ENCODE results near the gene SPSB1.

The SPSB1 gene

DNA sequence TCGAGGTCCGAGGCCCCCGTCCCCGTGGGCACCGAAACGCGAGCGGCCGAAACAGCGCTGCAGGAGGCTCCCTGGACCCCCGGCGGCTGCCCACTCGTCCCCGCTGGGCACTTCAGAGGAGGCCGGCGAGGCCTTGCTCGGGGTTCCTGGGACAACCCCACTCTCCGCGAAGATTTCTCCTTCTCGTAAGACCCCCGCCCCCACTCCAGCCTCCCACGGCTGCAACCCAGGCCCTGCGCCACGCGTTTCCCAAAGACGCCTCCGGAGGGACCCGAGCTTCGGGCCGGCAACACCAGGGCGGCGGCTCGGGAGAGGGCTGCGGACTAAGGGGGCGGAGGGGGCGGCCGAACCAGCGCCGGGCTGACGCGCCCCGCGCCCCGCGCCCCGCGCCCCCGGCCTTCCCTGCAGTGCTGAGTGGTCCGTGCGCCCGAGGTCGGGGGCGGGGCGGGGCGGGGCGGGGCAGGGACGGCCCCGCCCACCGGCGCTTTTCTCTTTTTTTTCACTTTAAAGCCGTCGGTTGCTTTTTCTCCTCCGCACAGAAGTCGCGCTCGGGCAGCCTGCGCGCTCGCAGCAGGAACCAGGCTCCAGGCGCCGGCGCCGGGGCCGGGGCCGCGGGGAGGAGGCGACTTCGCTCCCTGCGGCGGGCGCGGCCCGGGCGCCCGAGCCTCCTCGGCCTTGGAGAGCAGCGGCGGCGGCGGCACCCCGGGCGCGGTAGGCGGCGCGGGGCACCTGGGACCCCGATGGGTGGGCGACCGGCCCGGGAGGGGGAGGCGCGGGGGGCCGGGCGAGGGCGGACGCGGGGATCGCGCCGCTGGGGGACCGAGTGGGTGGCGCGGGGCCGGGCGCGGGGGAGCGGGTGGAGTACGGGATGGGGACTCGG is at the start of gene SPSB1:
Gene SPSB1 (plus strand): TSS at position 534 of the 880 bp plus-strand sequence. CDS start 62,998 bp downstream, outside the sequence.
- Histone ChIP-seq H3K27me3 (ENCODE audit: low read depth) (no peaks in the 10 kb centered on the region), H3K4me3 (peak within 1 kb of the TSS; percentile 63), H3K4me1 (peaks cover 8% of the 10 kb centered on the region), H3K9me3 (peaks cover 11% of the 10 kb centered on the region), H3K36me3 (replicated peaks) (no peaks in the 10 kb centered on the region)
- DNase-seq (ENCODE audit: low spot score in 2 of 2), result peak; percentile 73 to 82
- in situ Hi-C loops (cut with MboI; ENCODE audit: low sequenced_read_pairs), result no loop called here

DNA sequence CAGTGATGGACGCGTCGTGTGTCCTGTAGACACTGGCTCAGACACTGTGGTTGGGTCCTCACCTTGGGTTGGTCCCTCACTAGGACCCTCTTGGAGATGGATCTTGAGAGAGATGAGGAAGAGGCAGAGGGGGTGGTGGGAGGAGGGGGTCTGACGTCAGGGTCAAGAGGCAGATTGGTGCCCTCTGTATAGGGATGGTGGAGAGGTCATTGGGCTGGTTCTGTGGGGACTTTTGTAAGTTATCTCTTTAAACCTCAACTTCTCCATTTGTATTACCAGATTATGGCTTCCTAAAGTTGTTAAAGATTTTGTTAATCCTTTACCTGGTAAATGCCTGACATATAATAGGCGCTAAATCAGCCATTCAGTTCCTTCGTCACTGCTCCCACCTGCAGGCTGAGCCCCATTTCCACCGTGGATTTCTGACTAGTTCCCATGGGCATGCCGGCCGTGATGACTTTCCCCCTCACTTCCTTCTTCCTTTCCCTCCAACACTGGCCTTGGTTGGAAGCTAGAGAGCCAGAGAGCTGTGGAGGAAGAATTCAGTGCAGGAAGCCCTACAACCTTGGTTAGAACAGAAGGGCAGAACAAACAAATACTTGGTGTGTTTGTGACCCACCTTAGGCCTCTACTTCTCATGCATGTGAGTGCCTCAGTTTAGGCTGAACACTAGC is 49.5 kb upstream of the SPSB1 start:
- peaks cover 8% of the 10 kb centered on the region for H3K4me1 ChIP-seq
- in situ Hi-C loops (cut with MboI; ENCODE audit: low sequenced_read_pairs), result no loop called here
- no peak overlapping the region for H3K4me3 ChIP-seq
- H3K9me3 ChIP-seq, result no peaks in the 10 kb centered on the region
- no peak for DNase-seq (ENCODE audit: low spot score in 2 of 2)
- no peaks in the 10 kb centered on the region for H3K27me3 ChIP-seq (ENCODE audit: low read depth)
- H3K36me3 ChIP-seq (replicated peaks), result no peaks in the 10 kb centered on the region

DNA sequence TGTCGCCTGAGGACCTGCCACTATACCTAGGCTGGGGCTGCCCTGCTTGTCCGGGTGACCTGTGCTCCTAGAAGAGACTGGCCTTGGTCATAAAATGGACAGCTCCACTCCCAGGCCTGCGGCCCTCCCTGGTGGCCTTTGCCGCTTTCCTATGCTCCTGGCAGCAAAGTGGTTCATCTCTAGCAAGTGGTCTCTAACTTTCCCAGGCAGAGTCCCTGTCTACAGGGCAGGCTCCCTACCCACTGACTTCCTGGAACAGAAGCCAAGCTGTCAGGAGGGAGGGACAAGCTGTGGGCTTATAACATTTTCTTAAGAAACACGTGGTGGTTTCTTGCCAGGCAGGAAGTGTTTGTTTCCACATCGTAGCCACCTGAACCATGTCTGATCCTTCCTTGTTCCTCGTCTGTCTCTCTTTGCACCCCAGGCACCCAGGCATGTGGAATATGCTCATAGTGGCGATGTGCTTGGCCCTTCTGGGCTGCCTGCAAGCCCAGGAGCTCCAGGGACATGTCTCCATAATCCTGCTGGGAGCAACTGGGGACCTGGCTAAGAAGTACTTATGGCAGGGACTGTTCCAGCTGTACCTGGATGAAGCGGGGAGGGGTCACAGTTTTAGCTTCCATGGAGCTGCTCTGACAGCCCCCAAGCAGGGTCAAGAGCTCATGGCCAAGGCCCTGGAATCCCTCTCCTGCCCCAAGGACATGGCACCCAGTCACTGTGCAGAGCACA is 48.0 kb upstream of the SPSB1 start:
- Histone ChIP-seq H3K4me3 (no peak overlapping the region), H3K27me3 (ENCODE audit: low read depth) (no peaks in the 10 kb centered on the region), H3K4me1 (peaks cover 8% of the 10 kb centered on the region), H3K9me3 (no peaks in the 10 kb centered on the region), H3K36me3 (replicated peaks) (no peaks in the 10 kb centered on the region)
- DNase-seq (ENCODE audit: low spot score in 2 of 2), result no peak
- in situ Hi-C loops (cut with MboI; ENCODE audit: low sequenced_read_pairs), result no loop called here

DNA sequence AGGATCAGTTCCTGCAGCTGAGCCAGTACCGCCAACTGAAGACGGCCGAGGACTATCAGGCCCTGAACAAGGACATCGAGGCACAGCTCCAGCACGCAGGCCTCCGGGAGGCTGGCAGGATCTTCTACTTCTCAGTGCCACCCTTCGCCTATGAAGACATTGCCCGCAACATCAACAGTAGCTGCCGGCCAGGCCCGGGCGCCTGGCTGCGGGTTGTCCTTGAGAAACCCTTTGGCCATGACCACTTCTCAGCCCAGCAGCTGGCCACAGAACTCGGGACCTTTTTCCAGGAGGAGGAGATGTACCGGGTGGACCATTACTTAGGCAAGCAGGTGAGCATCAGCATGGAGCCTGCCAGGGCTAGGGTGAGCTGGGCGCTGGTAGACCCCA is 47.5 kb upstream of the SPSB1 start:
- peaks cover 6% of the 10 kb centered on the region for H3K4me1 ChIP-seq
- in situ Hi-C loops (cut with MboI; ENCODE audit: low sequenced_read_pairs), result no loop called here
- H3K36me3 ChIP-seq (replicated peaks), result no peaks in the 10 kb centered on the region
- no peak overlapping the region for H3K4me3 ChIP-seq
- no peaks in the 10 kb centered on the region for H3K9me3 ChIP-seq
- no peak for DNase-seq (ENCODE audit: low spot score in 2 of 2)
- no peaks in the 10 kb centered on the region for H3K27me3 ChIP-seq (ENCODE audit: low read depth)

DNA sequence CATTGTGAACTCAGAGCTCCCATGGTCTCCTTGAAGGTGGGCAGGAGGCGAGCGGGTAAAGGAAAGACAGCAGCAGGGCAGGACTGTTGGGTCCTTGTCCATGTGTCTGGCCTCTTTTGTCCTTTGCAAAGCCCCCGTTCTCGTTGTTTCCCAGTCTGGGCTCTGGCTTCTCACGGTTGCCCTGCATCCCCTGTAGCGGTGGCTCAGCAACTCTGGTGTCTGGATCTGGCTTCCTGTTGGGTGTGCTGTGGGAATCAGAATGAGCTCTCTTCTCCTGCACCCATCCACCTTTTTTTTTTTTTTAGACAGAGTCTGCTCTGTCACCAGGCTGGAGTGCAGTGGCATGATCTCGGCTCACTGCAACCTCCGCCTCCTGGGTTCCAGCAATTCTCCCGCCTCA is 47.0 kb upstream of the SPSB1 start:
- Histone ChIP-seq H3K27me3 (ENCODE audit: low read depth) (no peaks in the 10 kb centered on the region), H3K4me1 (peaks cover 4% of the 10 kb centered on the region), H3K4me3 (no peak overlapping the region), H3K9me3 (no peaks in the 10 kb centered on the region), H3K36me3 (replicated peaks) (no peaks in the 10 kb centered on the region)
- in situ Hi-C loops (cut with MboI; ENCODE audit: low sequenced_read_pairs), result no loop called here
- DNase-seq (ENCODE audit: low spot score in 2 of 2), result no peak

DNA sequence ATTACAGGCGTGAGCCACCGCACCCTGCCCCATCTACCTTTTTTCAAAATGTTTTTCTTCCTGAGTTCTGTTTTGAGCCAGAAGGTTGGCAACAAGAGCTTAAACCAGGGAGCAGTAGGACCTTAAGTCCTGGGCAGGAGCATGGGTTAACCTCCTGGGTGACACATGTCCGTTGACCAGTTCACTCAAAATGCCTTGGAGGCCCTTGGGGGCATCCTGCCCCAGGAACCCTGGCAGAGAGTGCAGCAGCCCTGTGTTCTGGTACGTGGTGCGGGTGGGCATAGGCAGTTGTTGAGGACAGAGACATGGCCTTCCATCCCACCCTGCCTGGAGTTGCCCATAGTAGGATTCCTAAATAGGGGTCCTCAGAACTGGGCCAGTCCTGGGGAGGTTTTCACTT is 46.5 kb upstream of the SPSB1 start:
- Histone ChIP-seq H3K4me1 (no peaks in the 10 kb centered on the region), H3K36me3 (replicated peaks) (no peaks in the 10 kb centered on the region), H3K9me3 (no peaks in the 10 kb centered on the region), H3K4me3 (no peak overlapping the region), H3K27me3 (ENCODE audit: low read depth) (no peaks in the 10 kb centered on the region)
- in situ Hi-C loops (cut with MboI; ENCODE audit: low sequenced_read_pairs), result no loop called here
- no peak for DNase-seq (ENCODE audit: low spot score in 2 of 2)

DNA sequence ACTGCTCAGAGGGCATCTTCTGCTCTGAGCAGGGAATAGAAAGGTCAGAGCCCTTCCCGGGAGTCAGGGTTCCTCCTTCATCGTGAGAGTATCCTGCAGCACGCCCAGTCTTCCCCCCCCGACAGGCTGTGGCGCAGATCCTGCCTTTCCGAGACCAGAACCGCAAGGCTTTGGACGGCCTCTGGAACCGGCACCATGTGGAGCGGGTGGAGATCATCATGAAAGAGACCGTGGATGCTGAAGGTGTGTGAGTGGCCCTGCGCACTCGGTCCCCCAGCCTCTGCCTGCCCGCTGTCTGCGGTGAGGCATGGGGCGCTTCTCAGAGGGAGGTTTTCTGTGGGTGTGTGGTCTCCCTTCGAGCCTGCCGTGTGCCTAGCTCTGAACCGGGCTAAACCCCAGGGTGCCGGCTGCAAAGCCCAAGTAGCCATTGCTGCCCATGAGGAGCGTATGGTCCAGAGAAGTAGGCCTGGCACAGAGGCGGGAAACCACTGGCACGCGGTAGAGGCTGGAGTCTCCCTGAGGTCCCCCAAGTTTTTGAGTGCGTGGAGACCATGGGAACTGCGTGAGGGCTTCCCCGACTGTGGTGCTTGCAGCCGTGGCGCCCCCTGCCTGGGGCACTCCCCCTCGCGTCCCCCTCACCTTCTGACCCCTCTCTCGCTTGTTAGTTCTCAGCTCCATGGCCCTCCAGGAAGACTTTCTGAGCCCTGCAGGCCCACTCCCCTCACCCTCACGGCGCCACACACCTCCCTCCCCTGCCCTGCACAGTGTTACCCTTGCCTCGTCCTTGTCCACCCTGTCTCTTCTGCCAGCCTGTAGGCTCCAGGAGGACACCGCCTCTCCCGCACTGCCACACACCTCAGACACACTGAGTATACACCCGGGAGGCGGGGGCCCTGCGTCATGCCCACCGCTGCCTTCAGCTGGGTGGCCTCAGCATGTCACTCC is 45.6 kb upstream of the SPSB1 start:
- Histone ChIP-seq H3K36me3 (replicated peaks) (no peaks in the 10 kb centered on the region), H3K4me3 (no peak overlapping the region), H3K27me3 (ENCODE audit: low read depth) (no peaks in the 10 kb centered on the region), H3K4me1 (peaks cover 3% of the 10 kb centered on the region), H3K9me3 (no peaks in the 10 kb centered on the region)
- in situ Hi-C loops (cut with MboI; ENCODE audit: low sequenced_read_pairs), result no loop called here
- DNase-seq (ENCODE audit: low spot score in 2 of 2), result no peak

DNA sequence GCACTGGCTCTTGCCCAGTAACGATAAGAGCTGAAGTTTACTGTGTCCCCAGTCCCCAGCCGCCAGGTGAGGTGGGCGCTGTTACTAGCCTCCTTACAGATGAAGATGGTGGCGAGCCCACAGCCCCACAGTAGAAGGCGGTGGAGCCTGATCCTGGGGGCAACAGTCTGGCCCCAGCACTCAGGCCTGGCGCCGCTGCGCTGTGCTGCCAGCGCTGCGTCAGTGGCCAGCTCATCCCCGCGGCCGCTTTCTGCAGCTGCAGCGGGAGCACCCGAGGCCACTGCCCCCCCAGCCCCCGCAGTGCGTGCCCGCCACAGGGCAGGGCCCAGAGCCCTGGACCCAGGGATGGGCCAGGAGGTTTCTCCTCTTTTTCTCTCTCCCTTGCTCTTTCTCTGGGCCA is 44.8 kb upstream of the SPSB1 start:
- DNase-seq (ENCODE audit: low spot score in 2 of 2), result no peak
- no peaks in the 10 kb centered on the region for H3K27me3 ChIP-seq (ENCODE audit: low read depth)
- H3K4me1 ChIP-seq, result peaks cover 11% of the 10 kb centered on the region
- no peaks in the 10 kb centered on the region for H3K9me3 ChIP-seq
- no peak overlapping the region for H3K4me3 ChIP-seq
- H3K36me3 ChIP-seq (replicated peaks), result no peaks in the 10 kb centered on the region
- in situ Hi-C loops (cut with MboI; ENCODE audit: low sequenced_read_pairs), result no loop called here

DNA sequence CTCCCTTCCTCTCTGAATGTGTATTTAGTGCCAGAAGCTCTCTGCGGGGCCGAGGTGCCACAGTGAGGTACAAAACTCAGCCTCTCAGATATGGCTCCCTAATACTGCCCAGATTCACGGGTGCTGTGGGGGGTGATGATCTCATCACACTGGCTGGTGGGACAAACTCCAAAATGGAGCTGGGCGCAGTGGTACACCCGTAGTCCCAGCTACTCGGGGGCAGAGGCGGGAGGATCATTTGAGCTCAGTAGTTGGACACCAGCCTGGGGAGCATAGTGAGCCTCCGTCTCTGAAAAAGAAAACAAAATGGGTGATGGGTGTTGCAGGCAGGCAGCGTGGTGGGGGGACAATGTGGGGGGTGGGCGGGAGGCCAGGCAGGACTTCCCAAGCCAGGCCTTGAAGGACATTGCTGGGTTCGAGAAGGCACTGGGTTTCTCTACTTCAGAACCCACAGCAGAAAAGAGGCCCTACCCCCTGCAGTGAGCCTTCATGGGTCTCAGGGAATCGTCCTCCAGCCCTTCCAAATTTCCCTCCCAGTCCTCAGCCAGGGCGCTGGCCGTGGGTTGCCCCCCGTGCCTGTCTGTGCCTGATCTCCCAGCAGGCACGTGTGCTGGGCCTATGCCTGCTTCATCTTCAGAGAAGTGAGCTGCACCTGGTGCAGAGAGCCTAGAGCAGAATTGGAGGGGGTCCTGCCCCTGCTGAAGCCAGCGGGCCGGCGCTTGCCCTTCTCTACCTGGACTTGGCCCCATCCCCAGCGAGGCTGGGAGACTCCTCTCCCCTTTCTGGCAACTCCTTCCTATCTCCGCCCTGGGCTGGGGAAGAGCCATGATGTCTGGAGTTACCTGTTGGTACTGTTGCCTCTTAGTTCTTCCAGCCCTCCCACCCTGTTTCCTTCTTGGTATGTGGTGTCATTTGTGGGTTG is 44.1 kb upstream of the SPSB1 start:
- Histone ChIP-seq H3K9me3 (no peaks in the 10 kb centered on the region), H3K4me3 (no peak overlapping the region), H3K36me3 (replicated peaks) (no peaks in the 10 kb centered on the region), H3K4me1 (peaks cover 16% of the 10 kb centered on the region), H3K27me3 (ENCODE audit: low read depth) (no peaks in the 10 kb centered on the region)
- in situ Hi-C loops (cut with MboI; ENCODE audit: low sequenced_read_pairs), result no loop called here
- DNase-seq (ENCODE audit: low spot score in 2 of 2), result no peak

DNA sequence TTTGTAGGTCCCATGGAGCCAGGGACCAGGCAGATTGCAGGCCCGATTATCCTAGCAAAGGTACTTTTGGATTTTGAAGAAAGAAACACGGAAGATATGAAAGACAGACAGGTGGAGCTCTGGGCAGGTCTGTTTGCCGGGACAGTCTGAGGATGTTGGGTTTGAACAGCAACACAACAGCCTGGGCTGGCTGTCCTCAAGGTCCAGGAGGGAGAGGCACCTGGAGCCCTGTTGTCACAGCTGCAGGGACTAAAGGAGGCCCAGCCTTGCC is 43.5 kb upstream of the SPSB1 start:
- Histone ChIP-seq H3K36me3 (replicated peaks) (no peaks in the 10 kb centered on the region), H3K4me1 (peaks cover 21% of the 10 kb centered on the region), H3K27me3 (ENCODE audit: low read depth) (no peaks in the 10 kb centered on the region), H3K9me3 (no peaks in the 10 kb centered on the region), H3K4me3 (no peak overlapping the region)
- in situ Hi-C loops (cut with MboI; ENCODE audit: low sequenced_read_pairs), result no loop called here
- DNase-seq (ENCODE audit: low spot score in 2 of 2), result no peak

DNA sequence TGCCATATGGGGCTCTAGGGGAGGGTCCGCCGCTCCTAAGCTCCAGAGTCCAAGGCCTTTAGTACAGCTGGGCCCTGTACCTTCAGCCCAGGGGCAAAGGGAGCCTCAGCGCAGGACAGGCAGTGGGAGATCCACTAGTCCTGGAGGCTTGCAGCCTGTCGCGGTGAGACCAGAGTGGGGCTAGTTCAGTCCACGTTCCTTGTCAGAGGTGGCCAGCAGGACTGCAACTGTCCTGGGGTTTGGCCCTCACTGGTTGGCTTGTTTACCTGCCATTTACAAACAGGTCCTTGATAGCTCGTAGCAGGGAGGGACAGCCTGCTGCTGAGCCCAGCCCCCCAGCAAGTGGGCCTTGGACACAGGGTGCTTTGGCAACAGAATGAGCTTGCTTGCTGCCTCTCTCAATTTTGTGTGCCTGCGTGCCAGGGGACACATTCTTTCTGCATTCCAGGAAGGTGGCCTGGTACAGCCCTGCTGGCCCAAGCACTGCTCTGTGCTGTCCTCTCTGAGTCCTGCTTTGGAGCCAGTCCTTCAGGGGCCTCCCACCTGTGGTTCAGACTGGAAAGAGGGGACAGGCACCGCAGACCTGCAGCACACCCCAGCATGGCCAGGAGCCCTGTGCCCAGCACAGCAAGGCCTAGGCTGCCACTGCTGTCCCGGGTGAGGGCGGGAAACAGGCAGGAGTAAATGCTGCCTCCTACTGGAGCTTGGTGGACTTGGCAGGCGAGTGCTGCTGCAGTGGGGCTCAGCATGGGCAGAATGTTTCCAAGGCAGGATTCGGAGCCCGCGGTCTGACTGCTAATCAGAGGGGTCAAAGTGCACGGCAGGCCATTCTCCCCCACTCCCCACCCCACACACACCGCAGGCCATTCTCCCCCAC is 42.9 kb upstream of the SPSB1 start:
- H3K4me3 ChIP-seq, result no peak overlapping the region
- peak in 1 of 2 experiments; percentile 53 for DNase-seq (ENCODE audit: low spot score in 2 of 2)
- H3K4me1 ChIP-seq, result peaks cover 21% of the 10 kb centered on the region
- in situ Hi-C loops (cut with MboI; ENCODE audit: low sequenced_read_pairs), result no loop called here
- no peaks in the 10 kb centered on the region for H3K36me3 ChIP-seq (replicated peaks)
- no peaks in the 10 kb centered on the region for H3K9me3 ChIP-seq
- H3K27me3 ChIP-seq (ENCODE audit: low read depth), result no peaks in the 10 kb centered on the region
